Keratinocyte (primary cell): ENCODE data around the gene ORM2.
"Not testable (repeated sequence)": the region's sequence is repeated elsewhere in the genome, so short reads cannot be mapped to it uniquely, and the experiment has no call there.

Experiments
- EZH2 ChIP-seq: IDR thresholded peaks from one replicate; pipeline ENCODE4 v1.6.1; 2012; ENCODE audit warnings: inconsistent platforms, mild to moderate bottlenecking, low read length, moderate library complexity
- TF ChIP-seq, protein P1 (sequence below), 3 experiments: IDR thresholded peaks in 1 of 3; conservative IDR thresholded peaks in 1 of 3; optimal IDR thresholded peaks in 1 of 3; 2 replicates in 2 of 3; 3 replicates in 1 of 3; pipeline versions ENCODE3 to v1.5.1; 2011; ENCODE audit warnings: low read length in 3 of 3, mild to moderate bottlenecking in 3 of 3, moderate library complexity in 2 of 3, control low read depth in 1 of 3, inconsistent platforms in 1 of 3; ENCODE audit not compliant: insufficient read depth in 2 of 3; ENCODE audit errors: extremely low read depth in 1 of 3

DNA sequence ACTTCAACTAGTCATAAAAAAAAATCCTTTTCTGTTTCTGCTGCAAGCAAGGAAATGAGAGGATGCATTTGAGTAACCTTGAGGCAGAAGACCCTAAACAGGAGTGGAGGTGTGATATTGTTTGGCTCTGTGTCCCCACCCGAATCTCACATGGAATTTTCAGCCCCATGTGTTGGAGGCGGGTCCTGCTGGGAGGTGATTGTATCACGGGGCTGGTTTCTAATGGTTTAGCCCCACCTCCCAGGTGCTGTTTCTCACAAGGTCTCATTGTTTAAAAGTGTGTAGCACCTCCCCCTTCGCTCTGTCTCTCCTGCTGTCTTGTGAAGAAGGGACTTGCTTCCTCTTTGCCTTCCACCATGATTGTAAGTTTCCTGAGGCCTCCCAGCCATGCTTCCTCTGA is 4.0 kb downstream of the ORM2 start:
- TF ChIP-seq, protein P1, sequence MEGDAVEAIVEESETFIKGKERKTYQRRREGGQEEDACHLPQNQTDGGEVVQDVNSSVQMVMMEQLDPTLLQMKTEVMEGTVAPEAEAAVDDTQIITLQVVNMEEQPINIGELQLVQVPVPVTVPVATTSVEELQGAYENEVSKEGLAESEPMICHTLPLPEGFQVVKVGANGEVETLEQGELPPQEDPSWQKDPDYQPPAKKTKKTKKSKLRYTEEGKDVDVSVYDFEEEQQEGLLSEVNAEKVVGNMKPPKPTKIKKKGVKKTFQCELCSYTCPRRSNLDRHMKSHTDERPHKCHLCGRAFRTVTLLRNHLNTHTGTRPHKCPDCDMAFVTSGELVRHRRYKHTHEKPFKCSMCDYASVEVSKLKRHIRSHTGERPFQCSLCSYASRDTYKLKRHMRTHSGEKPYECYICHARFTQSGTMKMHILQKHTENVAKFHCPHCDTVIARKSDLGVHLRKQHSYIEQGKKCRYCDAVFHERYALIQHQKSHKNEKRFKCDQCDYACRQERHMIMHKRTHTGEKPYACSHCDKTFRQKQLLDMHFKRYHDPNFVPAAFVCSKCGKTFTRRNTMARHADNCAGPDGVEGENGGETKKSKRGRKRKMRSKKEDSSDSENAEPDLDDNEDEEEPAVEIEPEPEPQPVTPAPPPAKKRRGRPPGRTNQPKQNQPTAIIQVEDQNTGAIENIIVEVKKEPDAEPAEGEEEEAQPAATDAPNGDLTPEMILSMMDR (optimal IDR thresholded peaks at IDR 0.05 in 1 of 3, IDR thresholded peaks at IDR 0.05 in 1 of 3, conservative IDR thresholded peaks at IDR 0.05 in 1 of 3; ENCODE audit: extremely low read depth in 1 of 3, insufficient read depth in 2 of 3, low read length in 3 of 3) = not testable (repeated sequence)
- TF ChIP-seq EZH2 = not testable (repeated sequence)
